Left hindlimb (tissue), 1 donor: ENCODE measurements around the gene CUL4A.
"Not testable (repeated sequence)": the region's sequence is repeated elsewhere in the genome, so short reads cannot be mapped to it uniquely, and the experiment has no call there.

Source experiments
- DNase-seq: peaks from one replicate; pipeline ENCODE4 v3.0.0-alpha.2; 2018

Gene CUL4A

DNA sequence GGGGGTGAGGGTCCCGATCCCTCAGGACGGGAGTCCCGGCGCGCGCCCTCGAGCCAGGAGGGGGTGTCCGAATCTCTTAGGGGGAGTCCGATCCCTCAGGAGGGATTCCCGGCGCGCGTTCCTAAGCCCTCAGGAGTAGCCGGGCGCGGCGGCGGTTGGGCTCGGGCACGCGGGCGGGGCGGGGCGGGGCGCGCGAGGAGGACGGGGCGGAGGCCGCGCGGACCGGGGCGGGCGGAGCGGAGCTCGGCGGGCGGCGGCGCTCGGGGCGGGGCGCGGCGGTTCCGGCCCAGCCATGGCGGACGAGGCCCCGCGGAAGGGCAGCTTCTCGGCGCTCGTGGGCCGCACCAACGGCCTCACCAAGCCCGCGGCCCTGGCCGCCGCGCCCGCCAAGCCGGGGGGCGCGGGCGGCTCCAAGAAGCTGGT lies at the start of gene CUL4A:
Gene CUL4A (plus strand): TSS at position 278 of the 423 bp plus-strand sequence. CDS start 15 bp downstream, at position 293.
- peak; percentile 85 for DNase-seq

DNA sequence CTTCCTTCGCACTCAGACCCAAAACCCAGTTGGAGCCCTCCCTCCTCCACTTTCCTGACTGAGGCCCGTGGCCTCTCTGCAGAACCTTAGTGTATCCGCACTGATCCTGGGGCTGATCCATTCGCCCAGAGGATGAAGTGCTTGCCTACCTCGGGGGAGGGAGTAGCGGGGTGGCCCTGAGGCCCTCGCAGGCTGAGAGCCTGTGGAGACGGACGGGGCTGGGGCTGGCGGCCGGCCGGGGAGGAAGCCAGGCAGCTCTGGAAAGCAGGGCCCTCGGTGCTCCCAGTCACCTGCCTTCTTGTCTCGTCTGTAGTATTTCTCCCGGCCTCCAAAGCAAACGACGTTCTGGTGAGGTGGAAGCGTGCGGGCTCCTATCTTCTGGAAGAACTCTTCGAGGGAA lies 49.7 kb upstream of the CUL4A start:
- no peak for DNase-seq

DNA sequence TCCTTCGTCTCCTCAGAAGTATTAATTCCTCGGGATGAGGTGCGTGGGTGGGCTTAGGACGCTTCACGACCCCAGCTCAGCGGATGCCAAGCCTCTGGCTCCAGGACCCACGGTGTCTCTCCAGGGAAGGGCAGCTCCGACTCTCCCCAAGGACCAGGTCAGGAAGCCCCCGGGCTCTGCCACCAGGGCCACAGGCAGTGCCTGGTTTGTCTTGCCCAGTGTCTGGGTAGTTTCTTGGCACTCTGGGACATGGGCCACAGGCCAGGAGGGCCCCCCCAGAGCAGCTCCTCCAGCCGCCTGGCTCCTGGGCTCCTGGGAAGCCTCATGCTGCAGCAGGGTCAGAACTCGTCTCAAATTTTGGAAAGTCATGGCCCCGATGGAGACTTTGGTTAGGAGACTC lies 48.4 kb upstream of the CUL4A start:
- DNase-seq: no peak

DNA sequence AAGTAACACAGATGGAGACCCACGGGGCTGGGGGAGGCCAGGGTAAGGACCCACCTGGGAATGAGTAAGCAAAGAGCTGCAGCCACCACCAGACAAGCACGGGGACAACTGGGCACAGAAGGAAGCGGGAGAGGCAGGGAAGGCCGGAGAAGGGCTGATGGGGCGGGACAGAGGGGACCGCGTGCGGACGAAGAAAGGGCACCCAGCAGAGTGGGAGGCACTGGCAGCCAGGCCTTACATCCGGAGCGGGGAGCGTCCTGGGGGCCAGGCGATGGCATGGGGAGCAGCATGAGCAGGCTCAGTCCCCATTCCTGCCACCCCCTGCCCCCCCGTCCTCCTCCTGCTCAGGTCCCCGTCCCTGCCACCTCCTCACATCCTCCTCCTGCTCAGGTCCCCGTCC lies 48.0 kb upstream of the CUL4A start:
- DNase-seq: no peak

DNA sequence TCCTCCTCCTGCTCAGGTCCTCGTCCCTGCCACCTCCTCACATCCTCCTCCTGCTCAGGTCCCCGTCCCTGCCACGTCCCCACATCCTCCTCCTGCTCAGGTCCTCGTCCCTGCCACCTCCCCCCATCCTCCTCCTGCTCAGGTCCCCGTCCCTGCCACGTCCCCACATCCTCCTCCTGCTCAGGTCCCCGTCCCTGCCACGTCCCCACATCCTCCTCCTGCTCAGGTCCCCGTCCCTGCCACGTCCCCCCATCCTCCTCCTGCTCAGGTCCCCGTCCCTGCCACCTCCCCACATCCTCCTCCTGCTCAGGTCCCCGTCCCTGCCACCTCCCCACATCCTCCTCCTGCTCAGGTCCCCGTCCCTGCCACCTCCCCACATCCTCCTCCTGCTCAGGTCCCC lies 47.4 kb upstream of the CUL4A start:
- DNase-seq: not testable (repeated sequence)

DNA sequence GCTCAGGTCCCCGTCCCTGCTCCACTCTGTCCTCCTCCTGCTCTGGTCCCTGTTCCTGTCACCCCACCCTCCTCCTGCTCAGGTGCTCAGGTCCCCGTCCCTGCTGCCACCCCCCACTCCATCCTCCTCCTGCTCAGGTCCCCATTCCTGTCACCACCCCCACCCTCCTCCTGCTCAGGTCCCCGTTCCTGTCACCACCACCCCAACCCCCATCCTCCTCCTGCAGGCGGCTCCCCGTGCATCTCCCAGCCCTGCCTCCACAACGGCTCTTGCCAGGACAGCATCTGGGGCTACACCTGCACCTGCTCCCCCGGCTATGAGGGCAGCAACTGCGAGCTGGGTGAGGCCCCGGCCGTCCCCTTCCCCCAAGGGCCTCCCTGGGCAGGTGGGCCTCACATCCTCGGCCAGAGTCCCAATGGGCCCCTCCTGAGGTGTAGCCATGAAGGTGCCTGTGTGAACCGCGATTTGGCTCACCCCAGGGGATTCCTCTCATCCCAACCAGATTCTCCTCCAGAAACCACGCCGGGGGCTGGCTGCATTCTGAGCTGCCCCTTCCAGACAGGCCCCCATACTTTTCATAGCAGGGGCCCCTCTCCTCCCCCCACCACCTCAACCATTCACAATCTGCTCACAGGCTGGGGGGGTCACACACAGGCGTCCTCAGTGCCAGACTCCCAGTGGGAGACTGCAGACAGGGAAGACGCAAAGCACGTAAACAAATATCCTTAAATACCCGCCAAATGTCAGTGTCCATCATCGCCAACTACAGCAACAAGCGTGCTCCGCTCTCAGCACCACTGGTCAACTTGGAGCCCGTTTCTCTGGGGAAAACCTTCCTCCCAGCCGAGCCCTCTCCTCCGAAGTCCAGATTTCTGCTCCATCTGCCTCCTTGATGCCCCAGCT lies 46.4 kb upstream of the CUL4A start:
- DNase-seq: no peak

DNA sequence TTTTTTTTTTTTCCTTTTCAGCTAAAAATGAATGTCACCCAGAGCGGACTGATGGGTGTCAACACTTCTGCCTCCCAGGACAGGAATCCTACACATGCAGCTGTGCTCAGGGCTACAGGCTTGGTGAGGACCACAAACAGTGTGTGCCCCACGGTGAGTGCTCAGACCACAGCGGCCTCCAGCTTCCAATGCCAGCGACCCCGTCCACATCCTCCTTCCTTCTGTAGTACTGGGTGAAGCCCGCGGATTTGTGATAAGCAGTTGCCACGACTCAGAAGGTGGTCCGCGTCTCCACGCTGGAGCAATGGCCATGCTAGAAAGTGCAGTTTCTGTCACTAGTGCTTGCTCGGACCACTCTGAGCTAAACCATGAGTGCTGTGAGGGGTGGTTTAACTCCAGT lies 44.9 kb upstream of the CUL4A start:
- no peak for DNase-seq

DNA sequence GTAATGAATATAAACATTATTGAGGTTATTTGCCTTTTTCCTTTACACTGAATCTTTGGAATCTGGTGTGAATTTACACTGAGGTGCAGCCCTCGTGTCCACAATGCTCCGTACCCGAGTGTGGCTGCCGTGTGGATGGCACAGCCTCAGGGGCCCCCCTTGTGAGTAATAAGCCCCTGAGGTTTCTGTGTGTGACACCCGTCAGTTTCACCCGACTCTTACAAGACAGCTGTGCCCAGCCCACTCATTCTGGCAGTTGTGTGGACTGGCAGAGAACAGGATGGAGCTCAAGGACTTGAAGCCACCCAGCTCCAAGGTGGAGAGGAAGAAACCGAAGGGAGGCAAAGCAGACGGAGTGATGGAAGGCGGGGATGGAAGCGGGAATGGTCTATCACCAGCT lies 43.1 kb upstream of the CUL4A start:
- no peak for DNase-seq

DNA sequence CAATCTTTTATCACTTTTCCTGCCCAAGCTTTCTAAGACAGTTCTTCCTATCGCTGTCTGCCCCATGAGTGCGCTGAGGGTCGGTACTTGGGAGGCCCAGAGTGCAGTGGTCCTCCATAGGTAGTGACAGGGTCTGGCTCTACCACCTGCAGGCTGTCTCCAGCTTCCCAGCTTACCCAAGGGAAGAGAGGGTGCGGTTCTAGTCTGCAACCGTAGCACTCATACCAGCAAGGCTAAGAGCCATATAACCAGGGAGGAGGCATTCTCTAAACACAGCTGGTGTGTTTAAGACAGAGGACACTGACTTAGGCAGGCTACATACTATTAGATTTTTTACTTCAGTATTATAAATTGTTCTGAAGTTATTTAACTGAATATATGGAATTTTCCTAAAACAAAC lies 42.7 kb upstream of the CUL4A start:
- DNase-seq: no peak

DNA sequence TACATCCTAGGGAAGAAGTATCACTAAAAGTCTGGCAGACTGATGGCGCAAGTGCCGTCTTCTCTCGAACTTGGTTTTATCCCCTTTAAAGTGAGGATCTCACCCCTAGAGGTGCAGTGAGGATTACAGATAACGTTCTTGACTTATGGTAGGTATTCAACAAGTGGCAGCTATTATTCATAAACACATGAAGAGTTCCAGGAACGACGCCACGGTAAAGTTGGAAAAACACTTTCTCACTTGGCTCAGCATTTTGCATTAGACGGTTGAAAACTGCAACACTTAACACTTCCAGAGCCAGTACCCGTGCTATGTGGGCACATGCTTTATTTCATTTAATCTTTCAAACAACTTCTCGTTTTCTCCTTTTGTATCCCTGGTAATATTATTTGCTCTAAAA lies 42.3 kb upstream of the CUL4A start:
- DNase-seq: no peak

DNA sequence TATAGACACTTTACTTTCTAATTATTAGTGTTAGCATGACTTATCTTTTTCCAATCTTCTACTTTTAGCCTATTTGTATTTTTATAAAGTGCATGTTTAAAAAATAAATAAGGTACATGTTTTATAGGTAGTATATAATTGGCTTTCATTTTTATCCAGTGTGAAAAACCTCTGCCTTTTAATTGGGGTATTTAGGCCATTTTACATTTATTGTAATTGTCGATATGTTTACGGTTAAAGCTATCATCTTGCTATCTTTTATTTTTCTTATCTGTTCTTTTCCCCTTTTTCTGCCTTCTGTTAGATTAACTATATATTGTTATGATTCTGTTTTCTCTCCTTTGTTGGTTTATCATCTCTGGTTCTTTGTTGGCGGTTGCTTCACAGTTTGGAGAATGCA lies 41.8 kb upstream of the CUL4A start:
- DNase-seq: no peak

DNA sequence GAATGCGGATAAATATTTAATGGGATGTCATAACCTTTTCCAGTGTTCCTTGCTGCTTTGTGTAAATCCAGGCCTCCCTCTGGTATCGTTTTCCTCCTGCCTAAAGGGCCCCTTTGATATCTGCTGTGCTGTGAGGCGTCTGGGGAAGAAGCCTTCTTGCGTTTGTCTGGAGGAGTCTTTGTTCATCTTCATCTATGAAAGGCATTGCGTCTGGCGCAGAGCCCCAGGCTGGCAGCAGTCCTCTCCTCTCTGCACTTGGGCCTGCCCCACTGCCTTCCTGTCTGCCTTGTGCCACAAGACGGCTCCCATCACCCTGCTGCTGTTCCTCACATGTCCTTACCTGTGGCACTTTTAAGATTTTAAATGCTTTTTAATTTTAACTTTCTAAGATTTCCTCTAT lies 41.2 kb upstream of the CUL4A start:
- no peak for DNase-seq

DNA sequence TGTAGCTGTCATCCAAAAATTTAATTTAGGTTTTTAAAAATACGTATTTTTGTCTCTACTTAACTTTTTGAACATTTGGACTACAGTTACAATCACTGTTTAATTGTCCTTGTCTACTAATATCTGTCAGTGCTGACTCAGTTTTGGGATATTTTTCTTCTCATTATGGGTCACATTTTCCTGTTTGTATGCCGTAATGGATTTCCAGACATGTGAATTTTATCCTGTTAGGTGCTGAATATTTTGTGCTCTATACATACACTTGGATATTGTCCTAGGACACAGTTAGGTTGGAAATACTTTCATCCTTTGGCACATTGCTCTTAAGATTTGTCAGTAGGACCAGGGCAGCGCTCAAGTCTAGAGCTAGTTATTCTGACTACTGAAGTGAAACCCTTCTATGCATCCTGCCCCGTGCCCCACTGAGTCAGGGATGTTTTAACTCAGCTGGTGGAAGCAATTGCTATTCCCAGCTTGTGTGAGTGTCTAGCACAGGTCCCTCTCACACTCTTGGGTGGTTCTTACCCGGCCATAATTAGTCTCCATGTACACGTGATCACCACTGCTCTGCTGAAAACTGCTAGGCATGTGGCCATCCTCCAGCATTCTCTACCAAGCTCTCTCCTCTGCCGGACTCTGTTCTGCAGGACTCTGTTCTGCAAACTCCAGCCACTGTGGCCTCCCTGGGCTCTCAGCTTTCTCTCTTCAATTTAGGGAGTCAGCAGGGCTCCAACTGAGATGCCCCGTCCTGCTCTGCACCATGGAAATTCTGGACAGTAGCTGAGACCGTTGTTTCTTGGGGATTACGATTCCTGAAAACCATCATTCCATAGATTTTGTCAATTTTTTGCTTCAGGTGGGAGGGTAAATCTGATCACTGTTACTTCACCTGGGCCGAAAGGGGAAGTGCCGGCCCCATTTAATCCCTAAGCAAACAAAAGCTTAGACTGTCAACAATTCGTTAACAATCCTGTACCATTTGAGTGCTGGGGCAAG lies 39.8 kb upstream of the CUL4A start:
- no peak for DNase-seq

DNA sequence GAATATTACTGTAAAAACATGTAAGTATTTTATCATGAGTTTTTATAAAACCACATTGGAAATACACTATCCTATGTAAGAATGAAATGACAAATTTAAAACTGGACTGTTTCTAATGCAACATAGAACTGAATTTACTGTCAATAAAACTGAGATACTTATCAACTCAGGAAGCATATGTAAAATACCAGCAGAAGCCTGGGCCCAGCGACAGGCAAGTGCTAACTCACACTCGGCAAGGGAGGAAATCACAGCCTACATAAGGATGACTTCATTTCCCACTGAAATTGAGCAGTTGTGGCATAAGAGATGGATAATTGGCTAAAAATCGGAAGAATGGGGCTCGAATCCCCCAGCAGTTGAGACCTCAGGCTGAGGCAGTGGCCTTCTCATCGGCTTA lies 38.9 kb upstream of the CUL4A start:
- no peak for DNase-seq

DNA sequence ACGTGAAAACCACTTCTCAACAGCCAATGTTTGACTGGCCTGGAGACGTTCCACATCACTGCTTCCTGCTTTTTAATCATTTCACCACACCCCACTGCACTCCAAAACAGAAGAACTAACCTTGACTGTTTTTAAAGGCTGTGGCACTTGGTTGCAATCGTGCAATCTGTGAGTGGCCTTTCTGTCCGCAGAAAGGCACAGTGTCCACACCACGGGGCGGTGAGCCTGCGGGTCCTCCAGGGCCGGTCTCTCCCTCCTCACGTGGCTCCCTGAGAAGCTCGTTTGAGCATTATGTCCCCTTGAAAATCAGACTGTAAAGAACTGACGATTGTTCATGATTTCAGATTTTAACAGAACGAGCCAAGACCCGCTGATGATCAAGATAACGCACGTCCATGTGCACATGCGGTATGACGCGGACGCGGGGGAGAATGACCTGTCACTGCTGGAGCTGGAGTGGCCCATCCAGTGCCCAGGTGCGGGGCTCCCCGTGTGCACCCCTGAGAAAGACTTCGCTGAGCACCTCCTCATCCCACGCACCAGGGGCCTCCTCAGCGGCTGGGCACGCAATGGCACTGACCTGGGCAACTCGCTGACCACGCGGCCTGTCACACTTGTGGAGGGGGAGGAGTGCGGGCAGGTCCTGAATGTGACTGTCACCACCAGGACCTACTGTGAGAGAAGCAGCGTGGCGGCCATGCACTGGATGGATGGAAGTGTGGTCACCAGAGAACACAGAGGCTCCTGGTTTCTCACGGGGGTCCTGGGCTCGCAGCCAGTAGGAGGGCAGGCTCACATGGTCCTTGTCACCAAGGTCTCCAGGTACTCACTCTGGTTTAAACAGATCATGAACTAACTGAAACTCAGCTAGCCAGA lies 37.9 kb upstream of the CUL4A start:
- DNase-seq: no peak

DNA sequence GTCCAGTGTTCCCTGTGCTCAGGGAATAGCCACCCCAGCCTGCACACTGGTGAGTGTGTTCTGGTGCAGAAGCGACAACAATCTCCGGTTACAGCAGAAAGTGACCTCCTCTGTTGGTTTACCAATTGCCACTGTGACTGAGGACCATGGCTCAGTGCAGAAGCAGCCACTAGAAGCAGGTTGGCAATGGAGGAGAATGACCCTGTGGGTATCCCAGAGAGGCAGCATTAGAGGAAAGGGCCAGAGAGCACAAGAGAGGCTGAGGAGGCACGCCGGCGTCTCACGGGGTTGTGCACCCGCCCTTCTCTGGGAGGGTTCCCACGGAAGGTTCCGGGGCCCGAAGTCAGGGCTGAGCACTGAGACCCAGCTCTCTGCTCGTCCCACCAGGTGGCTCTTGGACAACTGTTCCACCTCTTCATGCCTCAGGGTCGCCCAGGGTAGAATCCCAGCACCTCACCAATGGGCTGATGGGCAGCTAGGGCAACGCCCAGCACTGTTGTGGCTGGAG lies 36.9 kb upstream of the CUL4A start:
- DNase-seq: no peak

DNA sequence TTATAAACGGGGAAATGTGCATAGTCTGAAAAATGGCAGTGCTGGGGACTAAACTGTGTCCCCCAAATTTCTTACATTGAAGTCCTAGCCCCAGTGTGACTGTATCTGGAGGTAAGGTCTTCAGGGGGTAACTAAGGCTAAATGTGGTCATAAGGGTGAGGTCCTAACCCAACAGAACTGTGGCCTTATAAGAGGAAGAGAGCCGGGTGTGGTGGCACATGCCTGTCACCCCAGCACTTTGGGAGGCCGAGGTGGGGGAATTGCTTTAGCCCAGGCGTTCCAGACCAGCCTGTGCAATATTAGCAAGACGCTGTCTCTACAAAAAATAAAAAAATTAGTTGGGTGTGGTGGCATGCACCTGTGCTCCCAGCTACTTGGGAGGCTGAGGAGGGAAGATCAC lies 33.1 kb upstream of the CUL4A start:
- DNase-seq: no peak

DNA sequence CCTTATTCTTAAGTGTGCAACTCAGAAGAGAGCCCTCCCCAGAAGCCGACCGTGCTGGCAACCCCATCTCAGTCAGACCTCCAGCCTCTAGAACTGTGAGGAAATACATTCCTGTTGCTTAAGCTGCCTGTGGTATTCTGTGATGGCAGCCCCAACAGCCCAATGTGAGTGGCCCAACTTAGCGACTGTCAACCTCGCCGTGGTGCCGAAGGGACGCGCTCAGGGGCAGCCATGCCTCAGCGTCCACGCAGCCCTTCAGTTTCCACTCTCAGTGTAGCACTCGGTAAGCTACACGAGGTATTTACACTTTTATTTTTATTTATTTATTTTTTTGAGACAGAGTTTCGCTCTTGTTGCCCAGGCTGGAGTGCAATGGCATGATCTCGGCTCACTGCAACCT lies 32.6 kb upstream of the CUL4A start:
- no peak for DNase-seq

DNA sequence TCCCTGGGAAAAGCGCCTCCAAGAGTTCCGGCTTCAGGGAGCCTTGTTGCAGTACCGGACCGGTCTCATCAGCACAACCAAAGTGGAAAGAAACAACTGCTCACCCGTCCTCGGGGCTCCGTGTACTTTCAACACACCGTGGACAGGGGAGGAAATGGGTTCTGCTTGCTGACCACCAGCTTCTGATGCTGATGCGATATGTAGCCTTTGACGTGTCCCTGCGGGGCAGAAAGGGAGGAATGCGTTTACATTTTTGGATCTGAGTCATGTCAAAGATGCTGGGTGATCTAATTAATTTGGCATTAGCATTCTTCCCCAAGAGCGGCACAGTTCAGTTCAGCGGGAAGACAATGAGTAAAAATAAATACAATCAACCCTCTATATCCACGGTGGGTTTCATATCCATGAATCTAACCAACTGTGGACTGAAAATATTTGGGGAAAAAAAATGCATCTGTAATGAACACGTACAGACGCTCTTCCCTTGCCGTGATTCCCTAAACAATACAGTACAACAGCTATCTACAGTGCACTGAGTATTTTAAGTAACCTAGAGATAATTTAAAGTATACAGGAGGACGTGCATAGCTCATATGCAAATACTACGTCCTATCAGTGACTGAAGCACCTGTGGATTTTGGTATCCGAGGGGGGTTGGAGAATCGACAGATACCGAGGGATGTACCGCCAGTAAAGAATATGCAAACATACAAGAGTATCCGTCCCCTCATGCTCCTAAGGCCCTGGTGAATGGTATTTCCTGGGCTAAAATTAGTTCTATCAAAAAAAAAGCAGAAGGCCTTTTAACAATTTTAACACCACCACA lies 31.1 kb upstream of the CUL4A start:
- no peak for DNase-seq

DNA sequence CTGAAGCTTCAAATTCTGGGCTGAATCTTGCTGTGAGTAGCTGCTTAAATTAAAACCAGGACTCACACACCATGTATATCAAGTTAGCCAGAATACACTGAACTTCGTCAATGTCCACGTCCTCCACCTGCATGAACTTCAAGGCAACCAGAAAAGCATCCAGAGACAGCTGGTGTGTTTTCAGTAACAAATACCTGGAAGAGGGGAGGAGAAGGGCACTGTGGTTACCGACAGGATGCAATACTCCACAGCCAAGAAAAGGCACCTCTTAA lies 30.6 kb upstream of the CUL4A start:
- no peak for DNase-seq

DNA sequence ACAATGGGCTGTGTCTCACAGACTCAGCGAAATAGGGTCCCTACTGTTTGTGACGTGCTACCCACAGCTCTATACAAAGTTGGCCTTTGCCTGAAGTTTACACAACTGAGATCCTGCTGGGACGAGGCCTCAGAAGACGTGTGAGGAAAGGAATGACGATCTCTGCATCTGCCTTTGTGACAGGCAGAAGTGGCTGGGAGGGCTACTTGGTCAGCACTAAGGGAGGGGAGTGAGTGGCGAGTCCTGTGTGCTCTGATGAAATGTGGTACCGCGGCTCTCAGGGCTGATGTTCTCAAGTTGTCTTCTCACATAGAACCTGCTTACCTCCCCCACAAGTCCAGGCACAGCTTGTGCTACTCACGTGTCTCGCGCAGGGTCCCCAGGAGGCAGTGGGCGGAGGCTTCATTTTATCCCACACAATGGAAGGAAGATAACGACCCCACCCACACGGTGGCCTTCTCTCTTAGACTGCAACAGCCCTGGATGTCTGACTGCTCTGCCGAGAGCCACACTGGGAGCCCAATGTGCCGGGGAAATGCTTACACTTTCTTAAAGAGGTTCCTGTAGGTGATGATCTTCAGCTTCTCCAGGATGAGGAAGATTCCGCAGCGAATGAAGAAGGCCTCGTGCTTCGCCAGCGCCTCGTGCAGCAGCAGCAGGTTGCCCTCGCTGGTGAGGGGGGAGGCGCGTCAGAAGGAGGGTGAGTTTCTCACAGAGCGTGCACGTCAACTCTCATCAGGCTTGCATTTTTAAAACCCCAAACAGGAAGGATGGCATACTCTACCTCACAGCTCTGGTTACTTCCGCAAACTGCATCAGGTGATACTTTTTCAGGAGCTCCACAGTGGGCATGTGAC lies 29.8 kb upstream of the CUL4A start:
- no peak for DNase-seq
